K562 (cell line): ENCODE data around the gene TCFL5.

Experiments
- BACH1 ChIP-seq: fragments of 200-800 bp; sonication (Bioruptor generic); IDR thresholded peaks from 2 replicates; pipeline ENCODE4 v1.6.1; 2016; ENCODE audit warnings: missing genetic modification characterization, missing compliant biosample characterization
- CC2D1A ChIP-seq: fragments of 450-650 bp; IDR thresholded peaks from 2 replicates; pipeline ENCODE4 v1.6.1; 2017; ENCODE audit warnings: mild to moderate bottlenecking
- NR2C1 ChIP-seq, 2 experiments: fragments of 450-650 bp; IDR thresholded peaks; 2 replicates each; pipeline ENCODE4 v1.6.1; 2017; ENCODE audit warnings: mild to moderate bottlenecking in 2 of 2, antibody characterized with exemption in 1 of 2, inconsistent platforms in 1 of 2, missing compliant biosample characterization in 1 of 2, missing genetic modification characterization in 1 of 2
- NRF1 ChIP-seq, 2 experiments: fragments of 450-650 bp; IDR thresholded peaks in 1 of 2; conservative IDR thresholded peaks in 1 of 2; 2 replicates each; pipeline ENCODE4 v1.6.1; 2014; ENCODE audit warnings: mild to moderate bottlenecking in 2 of 2
- PRPF4 ChIP-seq: fragments of 200-400 bp; formaldehyde crosslinking; IDR thresholded peaks from one replicate; pipeline ENCODE4 v1.6.1; 2017; ENCODE audit warnings: low read length, low read depth, mild to moderate bottlenecking; ENCODE audit not compliant: insufficient read depth, poor library complexity, severe bottlenecking
- RNF2 ChIP-seq: sonication (generic); IDR thresholded peaks from 2 replicates; pipeline ENCODE4 v1.6.1; 2016
- SMAD3 ChIP-seq: fragments of 450-650 bp; formaldehyde crosslinking; conservative IDR thresholded peaks from 2 replicates; pipeline ENCODE4 v1.4.0; 2020; ENCODE audit warnings: mild to moderate bottlenecking
- SRSF9 ChIP-seq: fragments of 200-400 bp; formaldehyde crosslinking; IDR thresholded peaks from 2 replicates; pipeline ENCODE4 v1.6.1; 2017; ENCODE audit warnings: low read depth, low read length, borderline replicate concordance
- ZSCAN29 ChIP-seq: fragments of 450-650 bp; IDR thresholded peaks from 2 replicates; pipeline ENCODE4 v1.6.1; 2017
- TF ChIP-seq, protein P1 (sequence below), 2 experiments: fragments of 450-650 bp in 1 of 2; sonication (generic) in 1 of 2; formaldehyde crosslinking in 1 of 2; IDR thresholded peaks in 1 of 2; conservative IDR thresholded peaks in 1 of 2; 2 replicates each; pipeline versions ENCODE4 v1.6.1 to v1.8.1; 2016 to 2023; ENCODE audit warnings: mild to moderate bottlenecking in 2 of 2, moderate library complexity in 2 of 2, inconsistent platforms in 1 of 2, missing genetic modification reagents in 1 of 2
- TF ChIP-seq, protein P2 (sequence below): fragments of 250-450 bp; sonication (Bioruptor Pico); IDR thresholded peaks from 2 replicates; pipeline ENCODE4 v1.5.0; 2022; ENCODE audit warnings: mild to moderate bottlenecking
- TF ChIP-seq, protein P3 (sequence below): IDR thresholded peaks from 2 replicates; pipeline ENCODE4 v1.6.1; 2016; ENCODE audit warnings: missing genetic modification characterization, missing compliant biosample characterization

DNA sequence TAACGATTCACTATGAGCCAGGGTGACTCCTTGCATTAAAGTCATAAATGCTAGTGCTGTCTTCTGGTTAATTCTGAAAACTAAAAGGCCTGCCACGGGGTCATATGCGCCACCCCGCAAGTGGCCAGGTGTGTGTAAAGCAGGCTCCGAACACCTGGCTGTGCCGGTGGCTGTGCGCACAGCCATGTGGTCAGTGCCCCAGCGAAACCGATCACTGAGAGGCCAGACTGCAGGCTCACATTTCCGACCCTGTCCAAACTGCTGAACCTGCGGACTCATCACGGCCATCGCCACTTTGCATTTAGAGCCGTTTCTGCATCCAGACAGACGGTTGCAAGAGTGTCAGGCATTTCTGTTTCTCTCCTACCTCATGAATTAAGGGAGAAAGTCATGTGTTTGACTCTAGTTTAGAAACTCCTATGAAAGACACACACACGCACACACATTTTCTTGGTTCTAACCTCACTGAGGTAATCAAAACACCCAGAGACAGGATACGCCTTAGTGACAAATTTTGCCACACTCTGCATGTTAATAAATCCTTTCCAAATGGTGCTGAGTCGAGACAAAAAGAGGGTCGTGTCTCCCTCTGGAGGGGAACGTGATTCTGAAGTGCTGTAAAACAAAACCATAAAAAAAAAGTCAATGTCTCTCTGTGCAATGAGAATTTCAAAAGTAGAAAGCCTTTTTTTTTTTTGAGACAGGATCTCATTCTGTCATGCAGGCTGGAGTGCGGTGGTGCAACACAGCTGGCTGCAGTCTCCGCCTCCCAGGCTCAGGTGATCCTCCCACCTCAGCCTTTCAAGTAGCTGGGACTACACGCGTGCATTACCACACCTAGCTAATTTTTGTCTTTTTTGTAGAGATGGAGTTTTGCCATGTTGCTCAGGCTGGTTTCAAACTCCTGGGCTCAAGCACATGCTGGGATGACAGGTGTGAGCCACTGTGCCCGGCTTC lies 31.0 kb upstream of the TCFL5 start:
- TF ChIP-seq ZSCAN29 (no peak), SMAD3 (CRISPR knock-in tag) (no peak), PRPF4 (no peak), NR2C1 (IDR thresholded peaks at IDR 0.05) (no peak), NR2C1 (tag; IDR thresholded peaks at IDR 0.05) (no peak), NRF1 (conservative IDR thresholded peaks at IDR 0.05 in 1 of 2, IDR thresholded peaks at IDR 0.05 in 1 of 2) (no peak), CC2D1A (no peak), BACH1 (tag) (no peak), SRSF9 (no peak), RNF2 (no peak)
- TF ChIP-seq, protein P1, sequence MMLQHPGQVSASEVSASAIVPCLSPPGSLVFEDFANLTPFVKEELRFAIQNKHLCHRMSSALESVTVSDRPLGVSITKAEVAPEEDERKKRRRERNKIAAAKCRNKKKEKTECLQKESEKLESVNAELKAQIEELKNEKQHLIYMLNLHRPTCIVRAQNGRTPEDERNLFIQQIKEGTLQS (IDR thresholded peaks at IDR 0.05), result no peak
- TF ChIP-seq, protein P1 (CRISPR knock-in tag; conservative IDR thresholded peaks at IDR 0.05), result no peak
- TF ChIP-seq, protein P2, sequence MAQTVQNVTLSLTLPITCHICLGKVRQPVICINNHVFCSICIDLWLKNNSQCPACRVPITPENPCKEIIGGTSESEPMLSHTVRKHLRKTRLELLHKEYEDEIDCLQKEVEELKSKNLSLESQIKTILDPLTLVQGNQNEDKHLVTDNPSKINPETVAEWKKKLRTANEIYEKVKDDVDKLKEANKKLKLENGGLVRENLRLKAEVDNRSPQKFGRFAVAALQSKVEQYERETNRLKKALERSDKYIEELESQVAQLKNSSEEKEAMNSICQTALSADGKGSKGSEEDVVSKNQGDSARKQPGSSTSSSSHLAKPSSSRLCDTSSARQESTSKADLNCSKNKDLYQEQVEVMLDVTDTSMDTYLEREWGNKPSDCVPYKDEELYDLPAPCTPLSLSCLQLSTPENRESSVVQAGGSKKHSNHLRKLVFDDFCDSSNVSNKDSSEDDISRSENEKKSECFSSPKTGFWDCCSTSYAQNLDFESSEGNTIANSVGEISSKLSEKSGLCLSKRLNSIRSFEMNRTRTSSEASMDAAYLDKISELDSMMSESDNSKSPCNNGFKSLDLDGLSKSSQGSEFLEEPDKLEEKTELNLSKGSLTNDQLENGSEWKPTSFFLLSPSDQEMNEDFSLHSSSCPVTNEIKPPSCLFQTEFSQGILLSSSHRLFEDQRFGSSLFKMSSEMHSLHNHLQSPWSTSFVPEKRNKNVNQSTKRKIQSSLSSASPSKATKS (CRISPR knock-in tag), result no peak
- TF ChIP-seq, protein P3, sequence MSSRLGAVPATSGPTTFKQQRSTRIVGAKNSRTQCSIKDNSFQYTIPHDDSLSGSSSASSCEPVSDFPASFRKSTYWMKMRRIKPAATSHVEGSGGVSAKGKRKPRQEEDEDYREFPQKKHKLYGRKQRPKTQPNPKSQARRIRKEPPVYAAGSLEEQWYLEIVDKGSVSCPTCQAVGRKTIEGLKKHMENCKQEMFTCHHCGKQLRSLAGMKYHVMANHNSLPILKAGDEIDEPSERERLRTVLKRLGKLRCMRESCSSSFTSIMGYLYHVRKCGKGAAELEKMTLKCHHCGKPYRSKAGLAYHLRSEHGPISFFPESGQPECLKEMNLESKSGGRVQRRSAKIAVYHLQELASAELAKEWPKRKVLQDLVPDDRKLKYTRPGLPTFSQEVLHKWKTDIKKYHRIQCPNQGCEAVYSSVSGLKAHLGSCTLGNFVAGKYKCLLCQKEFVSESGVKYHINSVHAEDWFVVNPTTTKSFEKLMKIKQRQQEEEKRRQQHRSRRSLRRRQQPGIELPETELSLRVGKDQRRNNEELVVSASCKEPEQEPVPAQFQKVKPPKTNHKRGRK (tag), result no peak
